DOHH2 (cell line): ENCODE measurements around the gene TGFBRAP1.

Experiments
- H3F3A ChIP-seq: fragments of 200-600 bp; sonication (generic), shearing (Covaris generic); 2 replicates; pipeline ENCODE4 v1.6.0; 2016; ENCODE audit warnings: antibody characterized with exemption, mild to moderate bottlenecking; ENCODE audit not compliant: control insufficient read depth, insufficient read depth
- H3K27ac ChIP-seq: fragments of 200-600 bp; sonication (generic); 2 replicates; pipeline ENCODE4 v1.5.1; 2014; ENCODE audit warnings: low read depth, mild to moderate bottlenecking, low read length, moderate library complexity
- H3K27me3 ChIP-seq: fragments of 200-600 bp; sonication (generic); 2 replicates; pipeline ENCODE4 v1.6.1; 2014; ENCODE audit warnings: mild to moderate bottlenecking, low read length, mixed read lengths; ENCODE audit not compliant: control insufficient read depth
- H3K36me3 ChIP-seq: fragments of 200-600 bp; sonication (generic); 2 replicates; pipeline ENCODE4 v1.6.1; 2014; ENCODE audit warnings: mild to moderate bottlenecking, low read length, moderate library complexity, mixed read lengths; ENCODE audit not compliant: control insufficient read depth
- H3K4me1 ChIP-seq: fragments of 200-600 bp; sonication (generic); 2 replicates; pipeline ENCODE4 v1.6.1; 2014; ENCODE audit warnings: mild to moderate bottlenecking, low read length, mixed read lengths; ENCODE audit not compliant: control insufficient read depth
- H3K4me2 ChIP-seq: fragments of 200-600 bp; sonication (generic); 2 replicates; pipeline ENCODE4 v1.6.0; 2014; ENCODE audit warnings: mild to moderate bottlenecking, low read length, moderate library complexity
- H3K4me3 ChIP-seq: fragments of 200-600 bp; sonication (generic); 2 replicates; pipeline ENCODE4 v1.5.1; 2014; ENCODE audit warnings: mild to moderate bottlenecking, low read length, mixed read lengths
- H3K79me2 ChIP-seq: fragments of 200-600 bp; sonication (generic); 2 replicates; pipeline ENCODE4 v1.6.1; 2014; ENCODE audit warnings: mild to moderate bottlenecking, low read length, mixed read lengths; ENCODE audit not compliant: control insufficient read depth
- H3K9me2 ChIP-seq: fragments of 200-600 bp; sonication (generic); replicated peaks from 2 replicates; pipeline ENCODE4 v1.6.1; 2014; ENCODE audit warnings: mild to moderate bottlenecking, low read length, mixed read lengths; ENCODE audit not compliant: control insufficient read depth
- H3K9me3 ChIP-seq: fragments of 200-600 bp; sonication (generic); 2 replicates; pipeline ENCODE4 v1.6.1; 2014; ENCODE audit warnings: antibody characterized with exemption, low read length, mixed read lengths; ENCODE audit not compliant: control insufficient read depth, insufficient read depth
- H4K20me1 ChIP-seq: fragments of 200-600 bp; sonication (generic); 2 replicates; pipeline ENCODE4 v1.6.0; 2014; ENCODE audit warnings: low read depth, mild to moderate bottlenecking, antibody characterized with exemption, low read length, moderate library complexity; ENCODE audit not compliant: control insufficient read depth, insufficient read depth
- CTCF ChIP-seq: fragments of 200-600 bp; sonication (generic); IDR thresholded peaks from one replicate; pipeline ENCODE4 v1.5.1; 2014; ENCODE audit warnings: antibody characterized with exemption, mild to moderate bottlenecking, low read depth, low read length; ENCODE audit not compliant: poor library complexity, severe bottlenecking
- EZH2phosphoT487 ChIP-seq: fragments of 200-600 bp; sonication (generic); IDR thresholded peaks from 2 replicates; pipeline ENCODE4 v1.6.1; 2017; ENCODE audit warnings: borderline replicate concordance, mild to moderate bottlenecking, antibody characterized with exemption, low read length, moderate library complexity, mixed read lengths

Gene TGFBRAP1

GRCh38 chr2:105337122-105338019 lies 7.8 kb upstream of the TGFBRAP1 start, which contains the start of gene C2orf49:
TSS of gene C2orf49 (plus strand) at chr2:105337540. CDS start at chr2:105337588, 48 bp downstream.
- H3K36me3 ChIP-seq, result peaks cover 48% of the 10 kb centered on the region
- H3K79me2 ChIP-seq, result peaks cover 66% of the 10 kb centered on the region
- H3K4me3 ChIP-seq, result peak within 1 kb of the TSS; percentile 98

GRCh38 chr2:105336786-105337121 lies 7.2 kb upstream of the TGFBRAP1 start:
- no peaks in the 10 kb centered on the region for H3K9me2 ChIP-seq
- H3K9me3 ChIP-seq, result no peaks in the 10 kb centered on the region
- peaks cover 66% of the 10 kb centered on the region for H3K79me2 ChIP-seq
- H3F3A ChIP-seq, result peaks cover 1% of the 10 kb centered on the region
- TF ChIP-seq EZH2phosphoT487 (no peak), CTCF (no peak)
- peak overlapping the region; percentile 59 for H3K27ac ChIP-seq
- H4K20me1 ChIP-seq, result no peaks in the 10 kb centered on the region; the same call in 1 of the 2 replicates
- peaks cover 18% of the 10 kb centered on the region for H3K4me1 ChIP-seq
- H3K36me3 ChIP-seq, result peaks cover 42% of the 10 kb centered on the region
- H3K4me2 ChIP-seq, result peak overlapping the region; percentile 78
- H3K4me3 ChIP-seq, result peak overlapping the region; percentile 98
- no peaks in the 10 kb centered on the region for H3K27me3 ChIP-seq

More at GRCh38 chr2:105337122-105338019, 7.8 kb upstream of the TGFBRAP1 start, which contains the start of gene C2orf49:
- Histone ChIP-seq H3K27ac (peak within 1 kb of the TSS; percentile 59), H3K27me3 (no peaks in the 10 kb centered on the region), H3K9me2 (no peaks in the 10 kb centered on the region), H3K9me3 (no peaks in the 10 kb centered on the region), H3K4me2 (peak within 1 kb of the TSS; percentile 89), H3F3A (no peaks in the 10 kb centered on the region), H4K20me1 (no peaks in the 10 kb centered on the region; the same call in 1 of the 2 replicates), H3K4me1 (peaks cover 18% of the 10 kb centered on the region)
- TF ChIP-seq CTCF (no peak), EZH2phosphoT487 (no peak)

- peaks cover 10% of the 10 kb centered on the region for H3F3A ChIP-seq
Measured at GRCh38 chr2:105335469-105335868, 5.9 kb upstream of the TGFBRAP1 start.

More at GRCh38 chr2:105335469-105335868, 5.9 kb upstream of the TGFBRAP1 start:
- TF ChIP-seq CTCF, result no peak
- TF ChIP-seq EZH2phosphoT487, result no peak
- peaks cover 29% of the 10 kb centered on the region for H3K36me3 ChIP-seq
- H3K4me3 ChIP-seq, result no peak overlapping the region
- H3K79me2 ChIP-seq, result peaks cover 53% of the 10 kb centered on the region
- H3K27me3 ChIP-seq, result no peaks in the 10 kb centered on the region
- H4K20me1 ChIP-seq, result no peaks in the 10 kb centered on the region; the same call in 1 of the 2 replicates
- H3K9me3 ChIP-seq, result no peaks in the 10 kb centered on the region
- no peaks in the 10 kb centered on the region for H3K9me2 ChIP-seq
- no peak overlapping the region for H3K27ac ChIP-seq
- H3K4me1 ChIP-seq, result peaks cover 25% of the 10 kb centered on the region
- no peak overlapping the region for H3K4me2 ChIP-seq
